Osteoblast (primary cell): ENCODE measurements around the gene RAI14. TPM values are rescaled to one million over a fixed set of nuclear protein-coding genes. Genes with fewer than 3 reads are reported as not detected.

ENCODE experiments used
- DNase-seq: peaks from one replicate; pipeline ENCODE4 v3.0.0; 2011; ENCODE audit warnings: low spot score, mixed read lengths; ENCODE audit not compliant: insufficient read length; ENCODE audit errors: missing footprints
- H2AFZ ChIP-seq: 2 replicates; pipeline ENCODE4 v1.6.0; 2011; ENCODE audit warnings: mild to moderate bottlenecking, low read length
- H3K27ac ChIP-seq: 2 replicates; pipeline ENCODE4 v1.5.1; 2011; ENCODE audit warnings: mild to moderate bottlenecking, low read depth, low read length, moderate library complexity
- H3K27me3 ChIP-seq: 2 replicates; pipeline ENCODE4 v1.6.0; 2012; ENCODE audit warnings: mild to moderate bottlenecking, control low read depth, inconsistent platforms, low read length, moderate library complexity; ENCODE audit not compliant: insufficient read depth
- H3K36me3 ChIP-seq: 2 replicates; pipeline ENCODE4 v1.5.1; 2011; ENCODE audit warnings: mild to moderate bottlenecking, low read length, control low read depth, moderate library complexity; ENCODE audit not compliant: insufficient read depth
- H3K4me1 ChIP-seq: 2 replicates; pipeline ENCODE4 v1.5.1; 2011; ENCODE audit warnings: mild to moderate bottlenecking, low read length, control low read depth, moderate library complexity; ENCODE audit not compliant: insufficient read depth
- H3K4me2 ChIP-seq: 2 replicates; pipeline ENCODE4 v1.6.0; 2011; ENCODE audit warnings: mild to moderate bottlenecking, low read length; ENCODE audit not compliant: insufficient read depth
- H3K4me3 ChIP-seq: fragments of 200-600 bp; sonication (generic); 3 replicates; pipeline ENCODE4 v1.5.1; 2012; ENCODE audit warnings: mild to moderate bottlenecking, low read length, inconsistent platforms; ENCODE audit not compliant: insufficient read depth
- H3K79me2 ChIP-seq: 2 replicates; pipeline ENCODE4 v1.6.0; 2012; ENCODE audit warnings: mild to moderate bottlenecking, low read length, control low read depth, inconsistent platforms; ENCODE audit not compliant: insufficient read depth
- H3K9me3 ChIP-seq: 2 replicates; pipeline ENCODE4 v1.5.1; 2011; ENCODE audit warnings: low read depth, low read length, control low read depth
- H4K20me1 ChIP-seq: 2 replicates; pipeline ENCODE4 v1.6.0; 2012; ENCODE audit warnings: mild to moderate bottlenecking, low read length, control low read depth; ENCODE audit not compliant: insufficient read depth
- total RNA-seq: library from RNA; depleted of rRNA; stranded (reverse); fragments of >200 nt; gene quantifications from 2 replicates; pipeline ENCODE4 v1.2.3, GENCODE V29; 2012
- TF ChIP-seq, protein P1 (sequence below): IDR thresholded peaks from 2 replicates; pipeline ENCODE4 v1.5.1; 2011; ENCODE audit warnings: mild to moderate bottlenecking, low read depth, low read length, moderate library complexity; ENCODE audit errors: extremely low read depth

The RAI14 gene
- total RNA-seq, 1 donor = 149 TPM

DNA sequence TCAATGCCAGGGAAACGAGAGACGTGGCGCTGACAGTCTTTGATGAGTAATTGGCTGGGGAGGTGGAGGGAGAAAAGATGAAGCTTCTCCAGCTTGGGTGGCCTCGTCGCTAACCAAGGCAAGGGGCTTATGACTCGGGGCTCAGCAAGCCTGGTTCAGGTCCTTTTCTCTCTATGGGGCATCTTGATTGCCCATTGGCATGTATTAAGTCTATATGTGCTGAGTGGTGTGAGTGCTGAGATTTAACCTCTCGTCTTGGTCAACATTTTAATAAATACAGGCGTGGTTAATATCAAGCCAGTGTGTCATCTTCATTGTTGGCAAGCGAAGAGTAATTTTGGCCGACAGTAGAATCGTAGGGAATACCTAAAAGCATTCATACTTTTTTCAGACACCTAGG is 85.9 kb downstream of the RAI14 start:
- Histone ChIP-seq H3K79me2 (peaks cover 94% of the 10 kb centered on the region), H4K20me1 (peaks cover 15% of the 10 kb centered on the region), H3K9me3 (no peaks in the 10 kb centered on the region), H3K4me3 (no peak overlapping the region), H3K27me3 (no peaks in the 10 kb centered on the region), H3K36me3 (peaks cover 5% of the 10 kb centered on the region), H3K4me1 (peaks cover 34% of the 10 kb centered on the region), H3K27ac (peak overlapping the region; percentile 83), H3K4me2 (no peak overlapping the region), H2AFZ (no peak overlapping the region)
- DNase-seq = no peak
- TF ChIP-seq, protein P1, sequence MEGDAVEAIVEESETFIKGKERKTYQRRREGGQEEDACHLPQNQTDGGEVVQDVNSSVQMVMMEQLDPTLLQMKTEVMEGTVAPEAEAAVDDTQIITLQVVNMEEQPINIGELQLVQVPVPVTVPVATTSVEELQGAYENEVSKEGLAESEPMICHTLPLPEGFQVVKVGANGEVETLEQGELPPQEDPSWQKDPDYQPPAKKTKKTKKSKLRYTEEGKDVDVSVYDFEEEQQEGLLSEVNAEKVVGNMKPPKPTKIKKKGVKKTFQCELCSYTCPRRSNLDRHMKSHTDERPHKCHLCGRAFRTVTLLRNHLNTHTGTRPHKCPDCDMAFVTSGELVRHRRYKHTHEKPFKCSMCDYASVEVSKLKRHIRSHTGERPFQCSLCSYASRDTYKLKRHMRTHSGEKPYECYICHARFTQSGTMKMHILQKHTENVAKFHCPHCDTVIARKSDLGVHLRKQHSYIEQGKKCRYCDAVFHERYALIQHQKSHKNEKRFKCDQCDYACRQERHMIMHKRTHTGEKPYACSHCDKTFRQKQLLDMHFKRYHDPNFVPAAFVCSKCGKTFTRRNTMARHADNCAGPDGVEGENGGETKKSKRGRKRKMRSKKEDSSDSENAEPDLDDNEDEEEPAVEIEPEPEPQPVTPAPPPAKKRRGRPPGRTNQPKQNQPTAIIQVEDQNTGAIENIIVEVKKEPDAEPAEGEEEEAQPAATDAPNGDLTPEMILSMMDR = no peak

DNA sequence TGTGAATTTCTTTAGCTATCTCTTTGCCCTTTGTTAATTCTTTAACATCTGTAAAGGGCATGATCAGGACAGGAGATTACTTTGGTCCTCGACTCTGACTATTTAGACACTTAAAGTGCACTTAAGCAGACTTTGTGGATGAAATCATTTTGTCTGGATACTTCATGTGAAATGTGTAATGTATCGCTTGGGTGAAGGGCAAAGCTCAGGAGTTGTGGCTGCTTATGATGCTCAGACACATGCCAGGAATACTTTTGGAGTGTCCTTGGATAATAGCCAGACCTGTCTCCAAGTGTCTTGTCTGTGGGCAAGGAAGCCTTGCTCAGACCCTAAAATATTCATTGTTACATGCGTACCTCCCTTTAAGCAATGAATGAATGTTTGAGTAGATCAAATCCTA is 87.8 kb downstream of the RAI14 start:
- Histone ChIP-seq H2AFZ (no peak overlapping the region), H3K27me3 (no peaks in the 10 kb centered on the region), H3K4me3 (no peak overlapping the region), H4K20me1 (peaks cover 12% of the 10 kb centered on the region), H3K36me3 (peaks cover 5% of the 10 kb centered on the region), H3K79me2 (peaks cover 93% of the 10 kb centered on the region), H3K27ac (peak overlapping the region; percentile 83), H3K9me3 (no peaks in the 10 kb centered on the region), H3K4me2 (peak overlapping the region; percentile 13), H3K4me1 (peaks cover 32% of the 10 kb centered on the region)
- TF ChIP-seq, protein P1 = no peak
- peak; percentile 80 for DNase-seq

DNA sequence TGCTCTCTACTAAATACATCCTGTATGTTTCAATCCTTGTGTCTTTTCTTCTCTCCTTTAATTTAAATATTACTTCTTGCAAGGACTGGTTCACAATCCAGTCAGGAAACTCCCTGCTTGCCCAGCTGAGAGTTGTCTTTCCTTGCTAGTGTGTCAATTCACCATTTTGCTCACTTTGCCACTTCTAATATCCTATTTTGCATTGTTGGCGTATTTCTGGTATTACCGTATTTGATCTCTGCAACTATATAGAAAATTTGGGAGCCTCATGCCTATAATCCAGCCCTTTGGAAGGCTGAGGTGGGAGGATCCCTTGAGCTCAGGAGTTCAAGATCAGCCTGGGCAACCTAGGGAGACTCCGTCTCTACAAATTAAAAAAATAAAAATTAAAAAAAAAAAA is 92.3 kb downstream of the RAI14 start:
- no peak overlapping the region for H3K4me3 ChIP-seq
- H2AFZ ChIP-seq = no peak overlapping the region
- H3K9me3 ChIP-seq = no peaks in the 10 kb centered on the region
- H3K4me2 ChIP-seq = no peak overlapping the region
- H3K27me3 ChIP-seq = no peaks in the 10 kb centered on the region
- peaks cover 14% of the 10 kb centered on the region for H3K36me3 ChIP-seq
- peaks cover 23% of the 10 kb centered on the region for H3K4me1 ChIP-seq
- H4K20me1 ChIP-seq = peaks cover 18% of the 10 kb centered on the region
- TF ChIP-seq, protein P1 = no peak
- peaks cover 90% of the 10 kb centered on the region for H3K79me2 ChIP-seq
- no peak overlapping the region for H3K27ac ChIP-seq
- no peak for DNase-seq

DNA sequence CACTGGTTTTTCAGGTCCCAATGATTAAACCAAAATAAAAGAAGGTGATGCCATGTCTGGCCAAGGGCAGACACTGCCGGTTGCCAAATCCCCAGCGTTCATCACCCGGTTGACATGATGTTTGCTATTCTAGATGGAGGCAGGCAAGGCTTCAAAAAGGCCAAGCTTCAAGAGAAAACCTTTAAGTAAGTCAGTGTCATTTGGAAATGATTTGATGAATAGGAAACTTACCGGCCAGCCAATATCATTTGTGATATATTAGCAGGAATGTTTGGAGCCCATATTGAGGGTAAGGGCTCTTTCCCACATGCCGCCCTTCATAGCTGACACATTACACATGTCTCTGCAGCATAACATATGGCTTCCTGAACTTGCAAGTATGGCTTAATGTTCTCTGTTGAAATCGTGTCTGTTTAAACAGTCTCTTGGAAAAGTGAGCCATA is 93.3 kb downstream of the RAI14 start:
- DNase-seq = no peak
- Histone ChIP-seq H3K27ac (peak overlapping the region; percentile 54), H3K4me2 (no peak overlapping the region), H4K20me1 (peaks cover 11% of the 10 kb centered on the region), H2AFZ (no peak overlapping the region), H3K36me3 (peaks cover 14% of the 10 kb centered on the region), H3K27me3 (no peaks in the 10 kb centered on the region), H3K4me1 (peaks cover 13% of the 10 kb centered on the region), H3K4me3 (no peak overlapping the region), H3K9me3 (no peaks in the 10 kb centered on the region), H3K79me2 (peaks cover 89% of the 10 kb centered on the region)
- TF ChIP-seq, protein P1 = no peak
